Measurements from ENCODE around the gene MBNL3.

Gene MBNL3

DNA sequence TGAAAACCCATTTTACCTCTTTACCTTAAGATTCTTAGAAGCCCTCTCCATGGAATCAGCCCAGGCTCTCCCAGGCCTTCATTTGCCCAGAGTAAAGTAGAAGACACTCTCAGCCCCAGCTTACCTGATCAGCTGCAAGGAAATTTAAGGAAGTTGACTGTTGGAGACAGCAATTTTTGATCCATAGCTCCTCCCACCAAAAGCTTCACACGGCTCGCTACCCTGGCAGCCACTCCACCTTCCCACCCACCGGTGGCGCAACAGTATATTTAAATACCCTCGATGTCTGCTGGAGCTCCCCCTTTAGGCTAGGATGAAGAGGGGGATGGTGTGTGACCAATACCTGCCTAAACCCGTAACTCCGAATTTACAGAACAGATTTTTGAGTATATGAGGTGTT is 75.4 kb downstream of the MBNL3 start:
- DNase-seq: no peak

DNA sequence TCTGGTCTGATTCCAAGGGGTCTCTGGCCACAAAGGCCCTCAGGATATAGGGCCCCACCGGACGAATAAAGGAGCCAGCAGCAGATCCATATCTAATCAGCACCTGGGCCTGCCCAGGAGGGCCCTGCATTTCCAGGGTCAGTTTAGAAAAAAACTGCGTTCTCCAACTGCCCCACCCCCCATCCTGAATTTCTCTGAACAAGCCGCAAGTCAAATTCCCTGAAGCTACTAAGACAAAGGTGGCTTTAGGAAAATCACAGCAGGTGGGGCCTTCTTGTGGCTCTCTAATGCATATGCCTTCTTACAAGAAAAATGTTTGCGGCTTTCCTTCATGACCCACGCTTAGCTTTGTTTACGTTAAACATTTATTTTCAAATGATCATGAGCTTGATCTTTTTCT is 76.6 kb downstream of the MBNL3 start:
- DNase-seq: no peak

DNA sequence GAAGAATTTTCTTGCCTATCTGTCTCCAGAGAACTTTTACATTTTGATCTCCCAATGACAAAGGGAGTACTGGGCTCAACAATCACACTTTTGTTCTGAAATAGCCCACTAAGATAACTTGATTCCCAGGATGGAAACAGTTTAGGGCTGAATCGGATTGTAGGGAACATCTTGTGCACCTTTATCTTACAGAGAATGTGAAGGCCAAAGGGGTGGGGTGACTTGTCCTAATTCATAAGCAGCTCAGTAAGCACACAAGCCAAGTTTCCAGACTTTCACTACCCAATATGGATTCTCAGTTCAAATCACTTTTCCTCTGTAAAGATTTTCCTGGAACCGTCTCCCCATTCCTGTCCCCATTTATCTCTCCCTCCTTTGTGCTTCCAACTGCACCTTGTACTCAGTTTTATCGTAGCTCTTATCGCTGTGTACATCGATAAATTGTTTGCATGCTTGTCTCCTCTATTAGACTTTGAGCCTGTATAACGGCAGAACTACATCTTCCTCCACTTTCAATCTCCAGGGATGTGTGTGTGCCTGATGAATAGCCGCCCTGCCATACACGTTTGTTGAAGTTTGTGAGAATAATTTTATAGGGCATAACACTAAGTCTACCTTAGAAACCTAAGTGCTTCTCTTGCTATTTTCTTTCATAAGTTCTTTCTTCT is 77.4 kb downstream of the MBNL3 start:
- DNase-seq: no peak

DNA sequence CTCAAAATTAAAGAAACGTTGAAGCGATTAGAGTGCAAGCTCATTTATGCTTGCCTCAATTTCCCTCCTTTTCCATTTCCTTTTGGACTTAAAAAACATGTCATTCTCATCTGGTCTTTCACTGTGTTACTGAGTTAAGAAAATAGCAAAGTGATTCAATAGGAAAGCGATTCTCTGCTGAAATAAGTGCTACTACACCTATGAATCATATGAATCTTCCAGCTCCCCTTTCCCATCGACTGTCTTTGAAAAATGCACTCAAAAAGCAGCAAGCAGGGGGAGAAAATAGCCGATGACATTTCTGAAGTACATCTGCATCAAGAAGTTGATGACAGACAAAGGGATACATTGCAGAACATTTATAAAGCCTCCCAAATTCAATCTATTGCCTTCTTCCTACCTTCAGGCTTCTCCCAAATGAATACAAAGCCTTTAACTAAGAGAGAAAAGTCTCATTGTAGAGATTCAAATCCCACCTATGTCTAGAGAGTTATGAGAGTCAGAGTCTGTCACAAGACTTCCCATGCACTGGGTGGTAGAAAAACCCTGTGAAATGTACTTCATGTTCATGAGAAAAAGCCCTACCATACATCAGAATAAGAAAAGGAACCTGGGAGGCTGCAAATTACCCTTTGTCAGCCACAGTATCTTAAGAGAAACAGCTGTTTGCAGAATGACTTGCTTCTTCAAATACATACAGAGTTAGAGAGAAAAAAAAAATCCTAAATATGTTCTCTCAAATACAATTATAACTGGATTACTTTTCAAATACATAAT is 78.9 kb downstream of the MBNL3 start:
- no peak for DNase-seq

DNA sequence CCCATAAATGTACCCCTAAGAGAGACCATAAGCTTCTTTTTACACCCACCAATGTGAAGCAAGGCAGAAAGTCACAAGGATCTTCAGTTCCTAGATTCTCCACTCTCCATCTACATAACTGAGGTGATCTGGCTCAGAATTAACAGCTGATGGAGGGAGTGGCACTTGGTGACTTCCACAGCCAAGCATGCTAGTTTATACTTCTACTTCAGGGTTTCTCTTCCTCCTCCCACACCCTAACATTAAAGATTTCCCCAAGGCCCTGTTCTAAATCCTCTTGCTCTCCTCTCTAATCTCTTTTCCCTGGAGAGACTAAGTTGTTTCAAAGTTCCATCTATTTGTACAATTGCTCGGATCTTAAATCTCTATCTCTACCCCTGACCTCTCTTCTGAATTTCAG is 81.1 kb downstream of the MBNL3 start:
- peak; percentile 4 for DNase-seq

DNA sequence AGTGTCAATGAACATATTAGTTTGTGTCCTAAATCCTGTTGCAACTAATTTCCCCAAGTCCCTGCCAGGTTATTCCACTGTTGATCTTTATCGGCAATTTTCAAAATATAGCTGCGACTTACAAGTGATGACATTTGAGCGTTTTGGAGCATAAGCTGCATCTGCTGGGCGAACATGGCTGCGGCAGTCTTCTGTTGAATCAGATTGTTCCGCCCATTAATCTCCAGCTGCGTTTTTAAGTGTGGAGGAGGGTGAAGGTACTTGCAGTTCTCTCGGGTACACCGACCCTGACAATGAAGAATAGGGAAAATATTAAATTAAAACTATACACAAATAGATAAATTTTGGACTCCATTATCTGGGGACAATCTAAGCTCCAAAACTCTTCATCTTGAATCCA is 82.7 kb downstream of the MBNL3 start:
- DNase-seq: peak; percentile 32

DNA sequence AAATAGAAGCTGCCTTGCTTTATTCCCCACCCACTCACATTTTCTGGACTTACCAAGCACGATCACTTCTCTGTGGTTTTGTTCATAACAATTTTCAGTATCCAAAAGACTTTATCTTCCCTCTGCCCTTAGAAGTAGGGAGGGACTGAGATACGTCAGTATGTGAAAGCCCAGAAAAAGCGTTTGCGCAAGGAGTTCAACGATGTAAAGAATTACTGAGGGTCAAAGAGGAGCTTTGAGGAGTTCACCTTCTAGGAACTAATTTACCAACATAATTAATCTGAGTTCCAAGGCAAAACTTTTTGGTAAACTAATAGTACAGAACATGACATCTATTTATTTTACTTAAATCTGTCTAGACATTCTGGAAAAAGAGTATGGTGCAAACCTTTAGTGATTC is 84.6 kb downstream of the MBNL3 start:
- DNase-seq: no peak

DNA sequence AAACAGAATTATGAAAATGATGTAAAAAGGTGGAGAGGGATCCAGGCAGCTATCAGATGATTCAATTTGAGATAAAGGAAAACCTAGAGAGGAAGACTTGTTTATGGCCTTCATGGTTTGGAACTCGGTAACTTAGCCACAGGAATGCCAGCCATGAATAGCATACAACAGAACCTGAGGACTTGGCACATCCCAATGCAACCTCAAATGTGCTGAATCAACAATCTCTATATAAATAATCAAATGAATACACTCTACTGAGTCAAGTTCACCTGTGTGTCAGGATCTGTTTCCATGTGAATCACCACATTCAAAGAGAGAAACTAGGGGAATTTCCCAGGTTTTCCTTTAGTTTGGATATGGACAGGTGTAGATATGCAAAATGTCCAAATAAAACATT is 86.9 kb downstream of the MBNL3 start:
- DNase-seq: no peak

DNA sequence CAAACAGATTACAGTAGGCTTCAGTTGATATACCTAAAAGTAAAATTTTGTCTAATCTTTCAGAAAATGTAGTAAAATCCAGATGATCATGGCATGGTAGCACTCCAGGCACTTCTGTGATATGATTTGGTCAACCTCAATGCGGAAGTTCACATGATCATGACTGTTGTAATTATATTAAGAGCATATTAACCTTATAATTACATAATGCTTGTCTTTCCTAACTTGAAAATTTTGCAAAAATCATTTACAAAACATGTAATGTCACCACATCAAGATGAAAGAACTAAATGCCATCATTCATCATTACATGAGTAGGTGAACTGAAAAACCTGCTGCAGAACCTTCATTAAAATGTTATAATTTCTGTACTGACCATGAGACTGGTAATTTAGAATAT is 88.1 kb downstream of the MBNL3 start:
- no peak for DNase-seq

DNA sequence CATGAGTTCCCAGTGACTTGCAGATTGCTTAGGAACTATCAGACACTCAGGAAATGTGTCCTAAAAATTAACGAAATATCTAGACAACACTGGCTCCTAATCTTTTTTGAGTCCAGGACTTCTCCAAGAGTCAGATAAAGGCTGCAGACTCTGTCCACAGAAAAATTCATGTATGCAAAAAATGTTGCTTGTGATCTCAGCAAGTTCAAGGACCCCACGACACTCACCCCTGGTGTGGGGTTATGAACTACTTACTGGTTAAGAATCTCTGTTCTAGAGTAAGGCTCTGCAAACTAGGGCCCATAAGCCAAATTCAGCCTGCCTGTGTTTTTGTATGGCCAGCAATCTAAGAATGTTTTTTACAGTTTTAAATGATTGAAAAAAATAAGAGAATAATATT is 93.2 kb downstream of the MBNL3 start:
- DNase-seq: no peak

DNA sequence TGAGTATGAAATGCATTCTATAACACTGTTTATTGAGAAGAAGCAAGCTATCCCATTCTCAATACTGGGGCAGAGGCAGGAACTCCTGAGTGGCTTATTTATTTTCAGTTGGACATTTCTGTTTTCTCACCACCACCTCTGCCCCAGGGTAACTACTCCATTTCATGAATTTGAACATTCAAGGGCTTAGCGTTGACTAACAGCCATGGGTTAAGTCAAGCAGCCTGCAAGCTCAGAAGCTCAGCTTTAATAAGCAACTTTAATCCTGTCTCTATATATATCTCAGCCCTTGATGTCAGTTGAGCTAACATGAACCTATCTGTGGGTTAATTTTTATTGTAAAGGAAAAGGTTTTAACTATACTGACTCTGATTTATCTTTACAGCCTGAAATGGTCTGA is 93.8 kb downstream of the MBNL3 start:
- DNase-seq: no peak

DNA sequence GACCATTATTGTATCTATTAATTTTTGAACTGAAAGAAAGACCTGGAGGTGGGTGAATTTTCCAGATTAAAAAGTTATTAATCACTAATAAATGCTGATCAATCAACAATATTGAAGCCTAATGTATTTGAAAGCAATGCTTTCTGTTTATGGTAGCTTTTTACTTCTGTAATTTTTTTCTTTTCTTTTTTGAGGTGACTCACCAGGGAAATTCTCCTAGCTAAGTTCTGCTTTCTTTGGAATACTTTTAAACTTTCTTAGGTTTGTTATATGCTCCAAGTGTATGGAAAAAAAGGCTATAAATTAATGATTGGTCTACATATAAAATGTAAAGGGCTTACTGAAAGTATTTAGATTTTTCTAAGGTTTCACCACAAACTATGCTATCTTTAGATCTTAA is 94.2 kb downstream of the MBNL3 start:
- DNase-seq: no peak

DNA sequence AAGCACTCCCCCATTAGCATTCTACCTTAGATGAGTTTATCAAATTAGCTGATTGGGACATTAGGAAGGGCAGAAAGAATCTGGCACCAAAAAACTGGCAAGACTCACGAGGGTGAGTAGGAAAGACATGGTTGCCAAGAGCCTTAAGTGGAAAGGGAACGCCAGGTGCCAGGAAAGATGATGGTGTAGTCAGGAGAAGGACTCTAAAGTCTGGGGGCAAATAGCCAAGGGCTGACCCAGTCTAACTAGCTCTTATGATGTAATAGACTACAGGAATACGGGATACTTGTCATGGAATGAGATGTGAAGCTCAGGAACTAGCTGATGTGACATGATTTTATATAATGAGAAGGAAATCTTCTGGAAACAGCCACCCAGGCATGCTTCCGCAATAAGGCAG is 94.8 kb downstream of the MBNL3 start:
- DNase-seq: no peak

DNA sequence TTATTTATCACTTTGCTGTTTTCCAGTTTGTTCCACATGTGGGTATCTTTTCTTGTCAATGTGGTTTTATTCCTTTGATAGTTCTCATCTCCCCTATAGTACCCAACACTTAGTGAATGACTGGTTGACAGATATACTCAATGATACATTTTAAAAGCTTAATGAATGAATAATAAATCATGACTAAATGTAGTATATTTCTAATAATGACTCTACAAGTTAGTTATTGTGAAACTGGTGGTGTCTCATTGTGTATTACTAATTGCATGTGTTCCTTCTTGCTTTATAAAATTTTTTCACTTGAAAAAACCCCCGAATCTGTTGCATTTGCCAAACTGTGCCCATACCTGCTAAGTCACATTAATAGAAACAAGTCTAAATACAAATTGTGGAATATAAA is 95.4 kb downstream of the MBNL3 start:
- DNase-seq: no peak

DNA sequence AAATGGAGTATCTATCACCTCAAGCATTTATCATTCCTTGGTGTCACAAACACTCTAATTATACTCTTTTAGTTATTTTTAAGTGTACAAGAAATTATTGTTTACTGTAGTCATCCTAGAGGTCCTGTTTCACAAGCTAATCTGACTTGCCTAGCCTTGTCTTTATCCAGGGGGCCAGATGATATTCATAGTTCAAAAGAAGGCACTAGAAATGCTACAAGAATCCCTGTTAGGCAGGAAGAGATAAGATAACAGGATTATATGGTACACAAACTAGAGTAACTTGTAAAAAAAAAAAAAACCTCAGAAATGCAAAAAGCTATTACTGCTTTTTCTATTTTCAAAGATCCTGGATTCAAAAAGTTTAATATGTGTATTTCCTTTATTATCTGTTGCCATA is 95.8 kb downstream of the MBNL3 start:
- no peak for DNase-seq

DNA sequence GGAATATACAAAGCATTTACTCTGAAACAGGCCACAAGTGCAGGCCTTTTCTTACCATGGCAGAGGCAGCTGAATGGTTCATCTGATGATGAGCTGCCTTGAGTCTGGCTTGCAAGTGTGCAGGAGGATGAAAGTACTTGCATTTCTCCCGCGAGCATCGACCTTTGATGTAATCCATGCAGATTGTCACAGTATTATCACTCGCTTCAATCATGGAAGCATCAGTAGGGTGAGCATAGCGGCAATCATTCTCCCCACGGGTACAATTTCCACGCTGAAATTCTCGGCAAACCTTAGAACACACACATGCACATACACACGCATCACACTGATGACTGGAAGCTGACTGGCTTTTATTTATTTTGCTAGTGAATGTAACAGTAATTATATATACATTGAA is 98.0 kb downstream of the MBNL3 start:
- DNase-seq: no peak

DNA sequence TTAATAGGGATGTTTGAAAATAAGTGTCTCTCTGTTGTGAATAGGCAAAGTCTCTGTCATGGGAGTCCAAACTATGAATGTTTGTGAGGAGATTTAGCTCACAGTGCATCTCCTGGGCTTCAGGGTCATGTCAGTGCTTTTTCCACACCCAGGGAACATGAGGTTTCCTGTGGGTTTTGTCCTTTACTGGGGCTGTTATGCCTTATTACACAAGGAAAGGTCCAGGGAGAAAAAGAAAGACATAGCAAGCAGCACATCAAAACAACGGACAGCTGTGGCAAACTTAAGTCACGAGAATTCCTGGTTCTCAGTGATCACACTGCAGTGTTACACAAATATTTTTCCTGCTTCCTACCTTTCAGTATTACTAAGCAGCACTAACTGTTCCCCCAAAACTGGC is 99.4 kb downstream of the MBNL3 start:
- no peak for DNase-seq

DNA sequence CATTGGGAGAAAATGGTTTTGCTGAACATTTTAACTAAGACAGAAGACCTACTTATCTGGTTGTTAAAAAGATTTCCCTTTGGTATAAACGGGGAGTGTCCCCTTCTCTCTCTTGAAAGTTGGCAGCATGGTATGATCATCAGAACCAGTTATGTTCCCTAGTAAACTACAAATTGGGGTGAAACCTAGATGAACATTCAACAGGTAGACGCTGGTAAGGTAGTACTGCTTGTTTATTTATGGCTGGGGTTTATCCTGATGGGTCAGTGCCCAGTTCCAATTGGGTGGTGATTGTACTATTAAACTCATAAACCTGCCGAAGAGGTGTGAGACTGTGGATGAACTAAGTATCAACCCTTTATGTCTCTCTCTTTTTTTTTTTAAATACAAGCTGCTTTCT is 100.5 kb downstream of the MBNL3 start:
- no peak for DNase-seq

DNA sequence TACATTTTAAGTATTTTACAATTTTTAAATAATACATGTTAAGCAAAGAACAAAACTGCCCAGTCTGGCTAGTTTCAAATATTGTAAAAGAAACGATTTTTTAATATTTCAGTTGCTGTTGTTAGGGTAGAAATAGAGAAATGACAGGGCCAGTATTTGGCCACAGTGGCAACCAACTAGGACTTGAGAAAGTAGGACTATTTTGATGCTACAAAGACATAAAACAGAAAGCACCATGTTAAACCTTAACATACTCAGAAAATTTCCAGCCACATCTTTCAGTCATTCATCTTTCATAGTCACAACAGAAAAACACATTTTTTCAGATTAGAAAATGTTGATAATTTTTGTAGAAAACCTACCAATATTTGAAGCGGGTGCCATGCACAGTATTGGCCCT is 104.5 kb downstream of the MBNL3 start:
- no peak for DNase-seq

DNA sequence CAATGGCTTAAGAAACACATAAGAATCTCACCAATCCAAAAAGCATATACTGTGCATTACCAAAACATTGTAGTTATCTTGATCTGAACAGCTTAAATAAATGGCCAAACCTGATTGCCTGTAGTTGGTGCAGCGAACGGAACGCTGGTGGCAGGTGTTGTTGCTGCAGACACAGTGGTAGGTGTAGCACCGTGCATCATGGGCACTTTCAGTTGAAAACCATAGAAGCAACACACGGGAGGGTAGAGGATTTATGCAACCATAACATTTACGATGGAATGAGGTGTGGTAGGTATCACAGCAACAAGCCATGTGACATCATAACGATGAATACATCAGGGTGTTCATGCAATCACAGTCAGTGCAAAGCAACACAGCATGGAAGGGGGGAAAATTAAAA is 106.8 kb downstream of the MBNL3 start:
- DNase-seq: no peak

DNA sequence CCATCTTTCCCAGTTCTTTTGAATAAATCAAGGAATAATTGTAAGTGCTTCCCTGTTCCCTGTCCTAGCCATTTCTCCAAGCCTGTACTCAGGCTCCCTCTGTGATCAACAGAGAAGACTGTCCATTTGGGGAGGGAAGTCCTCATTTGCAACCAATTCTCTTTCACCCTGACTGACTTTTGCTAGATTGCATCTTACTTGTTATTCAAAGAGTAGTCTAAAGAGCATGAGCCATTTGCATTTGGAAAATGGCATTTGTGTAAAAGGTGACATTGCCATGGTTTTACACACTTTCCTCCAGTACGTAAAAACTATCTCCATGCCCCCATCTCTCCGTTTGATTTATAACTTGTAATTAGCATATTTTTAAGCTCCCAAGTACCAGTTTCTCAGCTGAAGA is 110.6 kb downstream of the MBNL3 start:
- no peak for DNase-seq

DNA sequence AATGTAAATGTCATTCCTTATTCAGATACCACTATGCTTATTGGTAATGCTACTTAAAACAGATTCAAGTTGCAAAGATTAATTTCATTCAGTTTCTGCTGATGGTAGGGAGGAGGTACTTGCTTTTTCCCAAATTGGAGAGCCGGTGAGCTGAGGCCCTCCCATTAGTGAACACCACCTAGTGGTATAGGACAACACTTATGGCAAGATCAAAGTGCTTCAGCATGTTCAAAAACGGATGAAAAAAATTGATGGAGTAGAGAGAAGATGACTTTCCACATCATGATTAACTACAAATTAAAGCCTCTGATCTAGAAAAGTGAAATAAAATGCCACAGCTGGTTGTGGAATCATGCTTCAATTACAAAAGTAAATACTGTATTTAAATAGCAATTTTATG is 112.9 kb downstream of the MBNL3 start:
- peak; percentile 2 for DNase-seq

DNA sequence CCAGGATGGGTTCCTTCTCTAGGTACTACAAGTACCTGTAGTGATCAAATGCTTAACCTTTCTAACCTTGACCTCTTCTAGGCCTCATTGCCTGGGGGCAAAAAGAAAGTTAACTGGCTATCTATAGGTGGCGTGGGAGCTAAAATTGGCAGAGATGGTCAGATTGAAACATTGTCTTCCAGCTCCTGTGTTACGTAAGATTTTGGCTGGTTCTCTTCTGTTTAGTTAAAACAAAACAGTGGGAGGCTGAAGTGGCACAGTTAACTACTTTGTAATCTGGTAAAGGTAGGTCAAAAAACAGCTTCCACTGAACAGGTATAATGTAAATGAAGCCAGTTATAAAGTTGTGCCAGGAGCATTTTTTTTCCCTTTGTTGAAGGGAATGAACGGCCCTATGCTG is 115.2 kb downstream of the MBNL3 start:
- DNase-seq: no peak

DNA sequence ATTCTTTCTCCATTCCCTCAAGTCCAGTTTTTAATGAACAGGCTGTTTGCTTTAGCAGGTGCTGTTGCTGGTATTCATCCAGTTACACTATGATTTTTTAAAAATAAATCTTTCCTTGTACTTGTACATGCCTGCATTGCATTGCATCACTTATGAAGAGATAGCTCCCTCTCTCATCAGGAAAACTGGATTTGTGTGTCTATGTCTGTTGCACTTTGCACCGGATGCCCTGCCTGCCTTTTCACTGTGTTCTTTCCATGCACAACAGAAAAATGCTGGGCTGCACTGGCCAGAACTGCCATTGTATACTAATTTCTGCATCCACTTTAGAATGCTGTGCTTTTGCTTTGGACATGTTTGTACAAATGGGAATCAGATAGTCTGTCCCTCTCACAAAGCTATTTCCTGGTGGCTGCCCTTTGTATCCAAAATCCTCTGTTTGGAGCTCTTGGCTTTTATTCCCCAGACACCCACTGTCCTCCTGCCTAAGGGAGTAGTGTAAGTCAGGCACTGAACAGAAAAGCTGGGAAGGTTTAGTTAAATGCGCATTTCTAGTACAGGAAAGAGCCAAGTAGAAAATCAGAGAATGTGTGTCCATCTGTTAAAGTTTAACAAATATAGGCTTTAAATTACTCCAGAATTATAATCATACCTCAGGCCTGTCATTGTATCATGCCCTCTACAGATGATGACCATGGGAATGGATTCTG is 119.1 kb downstream of the MBNL3 start:
- no peak for DNase-seq
